Stimulated activated naive CD4-positive, alpha-beta T cell (primary cell): ENCODE data around the gene PNP.
"Not testable (repeated sequence)": the region's sequence is repeated elsewhere in the genome, so short reads cannot be mapped to it uniquely, and the experiment has no call there.

Experiments used
- DNase-seq, 6 experiments: peaks; one replicate each; lab custom pipeline; 2025; lab: John Stamatoyannopoulos, UW

The PNP gene

GRCh38 chr14:20492486-20492885 is 23.3 kb downstream of the PNP start:
- DNase-seq: no peak

GRCh38 chr14:20493634-20494033 is 24.4 kb downstream of the PNP start:
- DNase-seq: no peak

GRCh38 chr14:20494935-20495766 is 25.9 kb downstream of the PNP start:
- no peak for DNase-seq

GRCh38 chr14:20498622-20499021 is 29.4 kb downstream of the PNP start:
- no peak for DNase-seq

- no peak for DNase-seq
Observed at GRCh38 chr14:20499108-20499507, 29.9 kb downstream of the PNP start.

- no peak for DNase-seq
Observed at GRCh38 chr14:20499881-20500280, 30.7 kb downstream of the PNP start.

- DNase-seq: no peak
Observed at GRCh38 chr14:20501346-20501745, 32.1 kb downstream of the PNP start.

GRCh38 chr14:20503898-20504297 is 34.7 kb downstream of the PNP start:
- no peak for DNase-seq

- not testable (repeated sequence) for DNase-seq
Observed at GRCh38 chr14:20506276-20506675, 37.1 kb downstream of the PNP start.

GRCh38 chr14:20506752-20507151 is 37.5 kb downstream of the PNP start:
- not testable (repeated sequence) for DNase-seq

GRCh38 chr14:20507537-20507936 is 38.3 kb downstream of the PNP start:
- DNase-seq: not testable (repeated sequence)

- DNase-seq: no peak
Observed at GRCh38 chr14:20508367-20508766, 39.2 kb downstream of the PNP start.

GRCh38 chr14:20512177-20512905 is 43.1 kb downstream of the PNP start:
- no peak for DNase-seq

- no peak for DNase-seq
Observed at GRCh38 chr14:20515846-20516245, 46.6 kb downstream of the PNP start.

- no peak for DNase-seq
Observed at GRCh38 chr14:20516921-20517320, 47.7 kb downstream of the PNP start.

- DNase-seq: no peak
Observed at GRCh38 chr14:20522332-20522731, 53.1 kb downstream of the PNP start.

GRCh38 chr14:20524027-20524426 is 54.8 kb downstream of the PNP start:
- no peak for DNase-seq
